AG04450 (cell line): ENCODE results near the gene PXK. TPM values are rescaled to one million over a fixed set of nuclear protein-coding genes. Genes with fewer than 3 reads are reported as not detected.

Source experiments
- CTCF ChIA-PET: fragments of 300-600, 350-600 bp; formaldehyde crosslinking; extraction: SDS; loops from one replicate; lab custom pipeline; 2022; ENCODE audit warnings: antibody characterized with exemption, inconsistent platforms; lab: Charles Lee
- POLR2A ChIA-PET: fragments of 350-600 bp; formaldehyde crosslinking; extraction: SDS; loops from one replicate; lab custom pipeline; 2021; ENCODE audit warnings: antibody characterized with exemption, inconsistent platforms; lab: Yijun Ruan, JAX
- DNase-seq: peaks from one replicate; pipeline ENCODE4 v3.0.0-alpha.2; 2011; ENCODE audit warnings: low read depth, low spot score
- H3K27ac ChIP-seq: one replicate; pipeline ENCODE4 v1.5.1; 2012; ENCODE audit warnings: low read depth, low read length, control low read depth
- H3K27me3 ChIP-seq: one replicate; pipeline ENCODE4 v1.6.0; 2012; ENCODE audit warnings: low read length; ENCODE audit not compliant: control insufficient read depth, insufficient read depth
- H3K4me3 ChIP-seq: 2 replicates; pipeline ENCODE4 v1.5.1; 2011; ENCODE audit warnings: mild to moderate bottlenecking, low read depth, low read length, control low read depth
- H3K9me3 ChIP-seq: 2 replicates; pipeline ENCODE4 v1.5.1; 2012; ENCODE audit warnings: low read length; ENCODE audit not compliant: control insufficient read depth, insufficient read depth
- CTCF ChIP-seq: IDR thresholded peaks from 2 replicates; pipeline ENCODE4 v1.5.1; 2011; ENCODE audit warnings: low read depth, low read length, control low read depth, inconsistent platforms
- polyA plus RNA-seq: library from polyadenylated mRNA; depleted of rRNA; stranded (reverse); fragments of >200 nt; gene quantifications from 2 replicates; pipeline ENCODE4 v1.2.3, GENCODE V29; 2011

The PXK gene
- polyA plus RNA-seq, 1 experiment: 70.3 TPM

DNA sequence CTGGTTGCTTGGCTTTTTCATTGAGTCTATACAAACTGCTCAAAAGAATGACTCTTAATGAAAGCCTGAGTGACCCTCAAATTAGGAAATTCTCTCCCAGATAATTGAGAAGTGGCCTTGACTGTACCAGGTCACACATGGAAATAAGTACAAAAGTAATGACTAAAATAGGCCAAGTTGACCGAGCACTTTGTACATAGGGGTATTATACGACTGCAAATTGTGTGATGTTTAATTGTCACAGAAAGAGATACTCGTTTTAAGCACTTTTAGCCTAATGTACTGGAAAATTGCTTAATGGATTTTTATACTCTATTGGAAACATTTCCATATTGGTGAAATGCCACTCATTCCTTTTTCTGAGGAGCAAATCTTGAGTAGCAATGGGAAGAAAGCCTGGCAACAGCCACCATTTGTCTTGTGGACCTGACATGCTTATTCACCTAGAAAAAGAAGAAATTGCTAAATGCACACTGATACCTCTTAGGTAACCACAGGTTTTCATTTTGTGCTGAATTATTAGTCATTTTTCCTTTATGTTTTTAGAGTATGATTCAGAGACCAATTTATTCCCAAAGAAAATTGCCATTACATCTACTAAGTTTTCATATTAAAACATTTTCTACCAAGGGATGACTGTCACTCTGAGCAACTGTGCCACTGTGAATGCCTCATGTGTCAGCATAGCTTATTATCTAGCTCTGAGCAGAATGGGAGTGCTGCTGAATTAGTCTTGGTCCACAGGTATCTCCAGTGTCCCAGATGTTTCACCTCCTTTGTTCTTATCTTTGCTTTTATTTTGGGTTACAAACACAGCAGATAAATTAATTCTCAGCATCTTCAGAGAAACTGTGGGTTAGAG is 8.9 kb upstream of the PXK start:
- no peak for DNase-seq
- Histone ChIP-seq H3K27me3 (no peaks in the 10 kb centered on the region), H3K4me3 (no peak overlapping the region), H3K27ac (no peak overlapping the region), H3K9me3 (no peaks in the 10 kb centered on the region)
- no peak for TF ChIP-seq CTCF
- CTCF ChIA-PET: interaction anchor here (1.4 to 2.7 kb wide), 3 partner anchors 17 to 167 kb away, joined by 3 to 19 read pairs (median 16); partner anchors contain the start of genes HTD2 and RPP14
- POLR2A ChIA-PET: interaction anchor here (1.3 kb wide), 1 partner anchor 17 kb away, joined by 4 read pairs; the partner anchor contains the start of genes HTD2 and RPP14

GRCh38 chr3:58324391-58325390 is 8.0 kb upstream of the PXK start:
- no peak overlapping the region for H3K4me3 ChIP-seq
- H3K27me3 ChIP-seq: no peaks in the 10 kb centered on the region
- no peak for TF ChIP-seq CTCF
- CTCF ChIA-PET: interaction anchor here (0.6 to 2.7 kb wide), 5 partner anchors 11 to 166 kb away, joined by 3 to 19 read pairs (median 5); partner anchors contain the start of genes HTD2 and RPP14
- no peaks in the 10 kb centered on the region for H3K9me3 ChIP-seq
- H3K27ac ChIP-seq: no peak overlapping the region
- POLR2A ChIA-PET: interaction anchor here (0.6 to 1.3 kb wide), 4 partner anchors 10 to 108 kb away, joined by 3 to 4 read pairs (median 4); partner anchors contain the start of genes HTD2 and RPP14
- DNase-seq: no peak

GRCh38 chr3:58325525-58325992 is 7.1 kb upstream of the PXK start:
- no peak for TF ChIP-seq CTCF
- CTCF ChIA-PET: interaction anchor here (2.0 to 2.7 kb wide), 3 partner anchors 10 to 90 kb away, joined by 5 to 19 read pairs (median 16); partner anchors contain the start of genes HTD2 and RPP14
- DNase-seq: no peak
- H3K4me3 ChIP-seq: no peak overlapping the region
- H3K27me3 ChIP-seq: no peaks in the 10 kb centered on the region
- H3K9me3 ChIP-seq: no peaks in the 10 kb centered on the region
- H3K27ac ChIP-seq: peak overlapping the region; percentile 57
- POLR2A ChIA-PET: interaction anchor here (0.6 to 1.0 kb wide), 3 partner anchors 9 to 202 kb away, joined by 3 to 4 read pairs (median 4); no protein-coding TSS in a partner anchor

DNA sequence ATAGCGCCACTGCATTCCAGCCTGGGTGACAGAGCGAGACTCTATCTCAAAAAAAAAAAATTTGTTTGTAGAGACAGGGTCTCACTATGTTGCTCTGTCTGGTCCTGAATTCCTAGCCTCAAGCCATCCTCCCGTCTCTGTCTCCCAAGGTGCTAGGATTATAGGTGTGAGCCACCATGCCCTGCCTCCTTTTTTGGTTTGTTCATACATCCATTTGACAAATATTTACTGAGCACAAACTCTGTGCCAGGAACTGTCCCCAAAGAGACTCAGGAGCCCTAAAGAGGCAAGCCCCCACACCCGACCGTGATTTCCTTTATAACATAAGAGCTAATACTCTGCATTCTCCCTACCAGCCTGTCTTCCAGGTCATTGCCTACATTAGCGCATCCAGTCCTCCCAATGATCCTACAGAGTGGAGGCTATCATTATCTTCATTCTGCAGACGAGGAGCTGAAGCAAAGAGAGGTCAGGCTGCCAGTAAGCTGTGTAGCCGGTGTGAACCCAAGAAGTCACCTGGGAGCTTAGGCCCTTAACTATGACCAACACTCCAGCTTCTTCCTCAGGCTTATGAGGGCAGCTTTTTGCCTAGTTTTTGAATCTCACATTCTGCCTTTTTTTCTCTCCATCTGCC is 6.3 kb upstream of the PXK start:
- DNase-seq: no peak
- Histone ChIP-seq H3K27me3 (no peaks in the 10 kb centered on the region), H3K27ac (no peak overlapping the region), H3K9me3 (no peaks in the 10 kb centered on the region), H3K4me3 (no peak overlapping the region)
- TF ChIP-seq CTCF: no peak
- CTCF ChIA-PET: interaction anchor here (0.9 to 2.4 kb wide), 4 partner anchors 9 to 165 kb away, joined by 3 to 16 read pairs (median 7); partner anchors contain the start of genes HTD2, KCTD6 and RPP14
- POLR2A ChIA-PET: interaction anchor here (0.6 kb wide), 1 partner anchor 8 kb away, joined by 8 read pairs; no protein-coding TSS in a partner anchor
